ACHN (cell line): ENCODE results near the gene NPAS2.

Source experiments
- DNase-seq: peaks from one replicate; pipeline ENCODE4 v3.0.0-alpha.2; 2015
- in situ Hi-C: cut with HindIII; loops from 2 replicates; pipeline ENCODE4 v1.10.0; 2017; ENCODE audit warnings: low sequenced_read_pairs, low pct_ligation_motif_present, low pct_unique_long_range_greater_than_20kb

NPAS2 gene

GRCh38 chr2:100817388-100817985, 2.5 kb upstream of the NPAS2 start:
- DNase-seq, result no peak
- in situ Hi-C loops, result no loop called here

GRCh38 chr2:100818003-100818605, 1.8 kb upstream of the NPAS2 start:
- in situ Hi-C loops, result no loop called here
- DNase-seq, result no peak

DNA sequence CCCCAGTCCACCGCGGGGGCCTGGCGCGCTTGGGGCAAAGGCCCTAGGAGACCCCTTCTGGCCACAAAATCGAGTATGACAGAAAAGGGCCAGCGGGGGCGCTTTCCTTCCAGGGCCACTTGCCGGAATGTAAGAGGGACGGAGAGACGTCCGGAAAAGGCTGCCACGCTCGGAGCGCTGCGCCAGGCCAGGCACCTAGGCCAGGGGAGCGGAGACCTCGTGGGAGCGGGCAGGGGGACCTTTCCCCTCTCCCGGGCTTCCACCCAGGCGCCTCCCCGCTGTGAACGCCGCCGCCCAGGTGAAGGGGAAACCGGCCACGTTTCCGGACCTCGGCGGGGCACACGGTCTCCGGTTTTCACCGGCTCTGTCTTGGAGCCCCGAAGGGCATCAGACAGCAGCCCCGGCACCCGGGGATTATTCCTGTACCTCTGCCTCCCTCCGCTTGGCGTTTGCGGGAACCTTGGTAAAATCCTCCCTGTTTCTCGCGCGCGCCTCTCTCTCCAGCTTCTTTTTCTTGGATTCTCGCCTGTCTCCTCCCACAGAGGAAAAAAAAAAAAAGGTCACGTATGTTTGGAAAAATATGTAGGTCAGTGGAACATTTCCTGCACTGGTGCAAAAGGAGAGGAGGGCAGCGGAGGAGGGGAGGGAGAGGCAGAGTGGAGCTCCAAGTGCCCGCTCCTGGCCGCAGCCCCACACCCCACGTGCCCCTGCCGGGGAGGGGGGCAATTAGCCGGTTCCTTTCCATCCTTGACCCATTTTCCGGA, 1.2 kb upstream of the NPAS2 start:
- peak; percentile 62 for DNase-seq
- in situ Hi-C loops, result no loop called here

DNA sequence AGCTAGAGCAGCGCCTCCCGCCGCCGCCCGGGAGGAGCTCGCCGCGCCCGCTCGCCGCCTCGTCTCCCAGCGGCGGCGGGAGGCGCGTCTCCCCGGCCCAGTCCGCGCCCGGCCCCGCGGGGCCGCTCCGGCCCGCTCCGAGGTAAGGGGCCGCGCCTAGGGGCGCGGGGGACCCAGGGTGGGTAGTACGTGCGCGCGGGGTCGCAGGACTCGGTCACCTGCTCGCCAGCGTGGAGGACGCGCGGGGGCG, 259 bp downstream of the NPAS2 start:
- no peak for DNase-seq
- in situ Hi-C loops, result no loop called here

DNA sequence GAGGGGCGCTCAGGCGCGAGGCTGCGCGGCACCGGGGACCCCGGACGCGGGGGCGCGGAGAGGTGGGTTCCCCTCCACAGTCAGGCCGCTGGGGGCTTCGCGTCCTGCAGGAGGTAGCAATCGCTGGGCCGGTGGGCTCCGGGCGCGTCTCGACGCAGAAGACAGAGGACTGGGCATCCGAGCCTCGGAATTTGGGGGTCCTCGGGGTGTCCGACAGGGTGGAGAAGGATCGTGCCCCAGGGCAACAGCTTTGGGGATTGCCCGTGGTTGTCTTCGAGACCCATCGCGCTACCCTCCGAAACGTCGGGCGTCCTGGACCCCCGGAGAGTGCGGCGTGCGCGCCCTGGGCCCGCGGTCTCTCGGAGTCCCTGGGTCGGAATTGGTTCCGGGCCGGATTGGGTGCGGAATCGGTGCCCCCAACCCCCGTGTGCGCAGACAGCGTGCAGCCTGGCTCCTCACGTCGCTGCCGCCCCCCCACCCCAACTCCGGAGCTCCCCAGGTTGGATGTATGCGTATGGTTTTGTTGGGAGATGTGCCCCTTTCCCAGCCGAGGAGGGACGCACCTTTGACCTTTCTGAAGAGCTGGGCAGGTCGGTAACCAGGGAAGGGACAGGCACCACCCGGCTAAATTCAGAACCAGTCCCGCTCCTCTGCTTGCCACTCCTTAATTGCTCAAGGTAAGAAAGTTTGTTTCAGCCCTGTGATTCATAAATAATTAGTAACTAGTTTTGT, 750 bp downstream of the NPAS2 start:
- in situ Hi-C loops, result no loop called here

GRCh38 chr2:100821255-100821910, 1.4 kb downstream of the NPAS2 start:
- in situ Hi-C loops, result no loop called here
- DNase-seq, result no peak

More for the DNA sequence above, 750 bp downstream of the NPAS2 start:
- DNase-seq, result no peak

GRCh38 chr2:100821911-100822265, 1.9 kb downstream of the NPAS2 start:
- in situ Hi-C loops, result no loop called here
- no peak for DNase-seq

DNA sequence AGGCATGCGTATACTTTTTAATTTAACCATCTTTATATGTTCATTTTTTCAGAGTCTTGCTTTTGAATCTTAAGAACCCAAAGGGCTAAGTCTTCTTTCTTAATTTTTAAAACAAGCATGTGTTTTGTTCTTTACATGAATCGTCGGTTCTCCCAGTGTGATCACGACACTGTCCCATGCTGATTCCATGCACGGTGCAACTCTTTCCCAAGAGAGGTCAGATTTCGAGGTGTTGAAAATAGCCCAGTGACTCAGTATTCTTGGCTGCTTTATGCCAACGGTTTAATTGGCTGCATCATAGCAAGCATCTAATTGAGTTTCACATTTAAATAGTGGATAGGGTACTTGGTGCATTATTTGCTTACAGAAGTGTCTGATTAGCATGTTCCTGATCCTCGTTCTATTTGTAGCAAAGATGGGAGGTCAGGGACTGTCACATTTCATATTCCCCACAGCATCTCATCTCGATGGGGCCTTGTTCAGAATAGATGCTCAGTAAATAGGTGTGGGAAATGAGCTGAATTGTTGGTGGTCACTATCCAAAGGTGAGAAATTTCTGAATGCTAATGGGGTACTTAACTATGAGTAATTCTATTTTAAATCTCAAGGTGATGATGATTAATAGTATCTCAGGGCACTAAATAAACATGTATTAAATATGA, 2.8 kb downstream of the NPAS2 start:
- in situ Hi-C loops, result no loop called here
- no peak for DNase-seq

DNA sequence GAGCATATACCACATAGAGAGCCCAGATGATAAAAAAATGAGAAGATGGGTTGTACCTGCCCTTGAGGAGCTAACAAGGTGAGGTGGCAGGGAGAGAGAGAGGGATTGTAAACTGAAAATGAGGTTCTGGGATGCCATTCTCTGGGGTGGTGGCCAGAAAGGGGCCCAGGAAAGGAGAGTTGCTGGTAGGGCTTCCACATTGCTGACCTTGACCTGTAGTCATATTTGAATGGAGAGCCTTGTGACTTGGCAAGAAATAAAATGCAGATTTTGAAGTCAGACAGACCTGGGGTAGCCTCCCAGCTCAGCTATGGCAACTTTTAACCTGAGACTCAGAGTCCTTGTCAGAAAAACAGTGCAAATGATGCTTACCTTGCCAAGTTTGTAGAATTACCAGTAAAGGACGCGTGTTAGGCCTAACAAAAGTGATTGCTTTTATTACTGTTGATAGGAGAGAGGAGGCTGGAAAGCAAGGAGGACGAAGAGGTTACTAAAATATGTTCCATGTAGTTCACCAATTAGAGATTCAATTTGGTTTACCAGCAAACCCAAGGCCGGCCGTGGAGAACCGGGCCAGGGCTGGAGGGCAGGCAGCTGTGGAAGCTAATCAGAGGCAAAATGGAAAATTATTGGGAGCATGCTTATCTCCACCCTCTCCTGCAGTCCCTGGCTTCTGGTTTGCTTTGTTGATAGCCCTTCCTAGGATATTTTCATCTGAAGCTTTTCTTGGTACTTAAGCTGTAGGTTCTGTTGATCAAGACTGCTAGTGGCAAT, 3.9 kb downstream of the NPAS2 start:
- no peak for DNase-seq
- in situ Hi-C loops, result no loop called here

DNA sequence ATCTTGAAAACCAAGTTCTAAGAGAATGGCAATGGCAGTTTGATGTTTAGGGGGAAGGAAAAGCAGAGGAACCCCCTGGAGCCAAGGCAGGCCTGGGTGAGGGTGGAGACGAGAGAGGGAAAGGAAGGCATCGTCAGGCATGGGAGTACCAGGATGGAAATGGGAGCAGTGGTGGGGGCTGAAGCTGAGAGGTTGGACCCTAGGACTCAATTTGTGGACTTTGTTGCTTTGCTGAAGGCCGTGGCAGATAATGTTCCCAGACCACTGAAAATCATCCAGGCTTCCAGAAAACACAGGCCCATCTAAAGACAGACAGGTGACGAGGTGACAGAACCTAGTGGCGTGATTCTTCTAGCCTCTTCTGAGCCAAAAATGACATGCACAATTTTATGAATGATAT, 4.9 kb downstream of the NPAS2 start:
- no peak for DNase-seq
- in situ Hi-C loops, result no loop called here

DNA sequence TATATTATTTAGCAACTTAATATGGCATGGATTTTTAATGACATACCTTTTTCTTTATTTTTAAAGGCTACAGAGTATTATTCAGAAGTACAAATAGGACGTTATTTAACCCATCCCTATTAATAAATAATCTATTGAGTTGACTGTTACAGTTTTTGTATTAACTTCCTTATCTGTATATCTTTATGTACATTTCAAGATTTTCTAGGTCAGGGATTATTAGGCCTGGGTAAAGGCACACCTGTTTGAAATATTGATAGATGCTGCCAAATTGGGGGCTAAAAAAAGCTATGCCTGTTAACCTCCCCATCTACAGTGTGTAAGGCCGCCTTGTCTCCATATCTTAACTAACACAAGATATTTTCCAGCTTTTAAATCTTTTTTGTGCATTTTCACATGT, 6.6 kb downstream of the NPAS2 start:
- no peak for DNase-seq

DNA sequence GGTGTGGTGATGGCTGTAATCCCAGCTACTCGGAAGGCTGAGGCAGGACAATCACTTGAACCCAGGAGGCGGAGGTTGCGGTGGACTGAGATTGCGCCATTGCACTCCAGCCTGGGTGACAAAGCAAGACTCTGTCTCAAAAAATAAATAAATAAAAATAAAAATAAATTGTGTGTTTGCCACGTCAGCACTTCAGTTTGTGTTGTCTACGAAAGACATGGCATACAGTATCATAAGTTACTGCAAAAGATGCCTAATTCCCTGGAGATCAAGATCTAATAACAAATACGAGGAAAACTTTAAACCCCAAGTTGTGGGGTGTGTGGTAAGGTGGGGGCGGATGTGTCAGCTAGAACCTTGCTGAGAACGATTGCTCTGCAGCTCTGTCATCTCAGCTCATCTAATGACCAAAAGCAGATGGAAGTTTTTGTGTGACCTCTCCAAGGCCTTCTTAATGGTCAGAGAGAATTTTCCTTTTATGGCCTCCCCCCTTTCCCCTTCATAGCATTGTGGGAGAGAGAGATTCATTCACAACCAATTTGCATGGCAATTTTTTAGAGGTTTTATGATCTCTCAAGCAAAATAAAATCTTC, 11.3 kb downstream of the NPAS2 start:
- no peak for DNase-seq
- in situ Hi-C loops, result no loop called here

More for the DNA sequence above, 6.6 kb downstream of the NPAS2 start:
- in situ Hi-C loops, result no loop called here

DNA sequence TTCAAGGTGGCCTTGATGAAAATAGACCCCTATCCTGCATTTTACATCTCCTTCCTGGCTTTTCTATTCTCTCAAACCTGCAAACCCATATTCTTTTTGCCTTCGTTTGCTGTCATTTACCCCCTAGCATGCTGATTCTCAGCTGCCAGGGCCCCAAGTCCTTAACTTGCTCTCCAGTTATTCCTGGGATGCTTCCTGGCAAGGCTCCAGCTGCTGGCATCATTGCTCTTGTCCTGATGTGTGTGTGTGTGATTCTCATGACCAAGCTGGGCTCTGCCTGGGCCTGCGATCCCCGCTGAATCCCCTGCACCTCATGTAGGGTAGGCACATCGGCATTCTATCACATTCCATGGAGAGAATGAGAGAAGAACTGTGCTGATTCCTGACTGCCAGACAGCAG, 11.9 kb downstream of the NPAS2 start:
- in situ Hi-C loops, result no loop called here
- DNase-seq, result no peak

GRCh38 chr2:100832885-100833284, 12.9 kb downstream of the NPAS2 start:
- no peak for DNase-seq

GRCh38 chr2:100833331-100833730, 13.4 kb downstream of the NPAS2 start:
- DNase-seq, result no peak
- in situ Hi-C loops, result no loop called here

More at GRCh38 chr2:100832885-100833284, 12.9 kb downstream of the NPAS2 start:
- in situ Hi-C loops, result no loop called here

DNA sequence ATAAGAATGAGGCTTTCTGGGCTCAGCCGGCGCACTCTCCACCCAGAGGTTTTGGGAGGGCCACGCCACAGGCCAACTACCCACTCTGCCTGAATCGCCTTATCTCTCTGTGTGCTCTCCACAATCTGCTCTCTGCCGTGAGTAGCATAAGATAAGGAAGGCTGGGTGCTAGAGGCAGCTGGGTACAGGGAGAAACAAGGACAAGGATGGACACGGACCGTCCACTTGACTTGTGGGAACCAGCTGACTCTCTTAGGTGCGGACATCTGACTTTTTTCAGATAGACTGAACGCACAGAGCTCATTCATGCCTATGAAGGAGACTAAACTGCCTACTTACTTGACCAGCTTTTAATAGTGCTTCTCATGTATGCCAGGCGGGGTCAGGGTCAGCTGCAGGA, 14.3 kb downstream of the NPAS2 start:
- in situ Hi-C loops, result no loop called here
- no peak for DNase-seq

GRCh38 chr2:100835006-100835659, 15.2 kb downstream of the NPAS2 start:
- in situ Hi-C loops, result no loop called here

More at GRCh38 chr2:100835006-100835659, 15.2 kb downstream of the NPAS2 start:
- DNase-seq, result no peak
